Activated T-cell treated with anti-CD3 and anti-CD28 coated beads, Interleukin-2, amount 50 U/mL, for 72 hours (primary cell): ENCODE measurements around the gene LAG3. TPM values are rescaled to one million over a fixed set of nuclear protein-coding genes. Genes with fewer than 3 reads are reported as not detected.
A peak's percentile ranks its signal among the peaks of the same experiment; 100 is the strongest.

Experiments
- ATAC-seq, 2 donors: fragments of 150-1000 bp; cut with Tn5 transposase; replicated peaks in 1 of 2; 2 replicates each; pipeline ENCODE4 v1.10.0; 2021; ENCODE audit warnings: moderate library complexity in 2 of 2, mild to moderate bottlenecking in 1 of 2
- DNase-seq, 2 donors: peaks; one replicate each; pipeline ENCODE4 v3.0.0; 2021 to 2022; ENCODE audit warnings: mixed read lengths in 1 of 2
- H3K27ac Mint-ChIP-seq: one replicate; pipeline ENCODE4 v1.8.0; 2022; ENCODE audit warnings: mild to moderate bottlenecking, moderate library complexity, mixed read lengths
- H3K27me3 Mint-ChIP-seq: one replicate; pipeline ENCODE4 v1.8.0; 2022; ENCODE audit warnings: low read depth, mixed read lengths
- H3K36me3 Mint-ChIP-seq, 2 donors: one replicate each; pipeline ENCODE4 v1.8.0; 2022; ENCODE audit warnings: mixed read lengths in 2 of 2, mild to moderate bottlenecking in 1 of 2; ENCODE audit not compliant: insufficient read depth in 2 of 2
- H3K4me1 Mint-ChIP-seq: one replicate; pipeline ENCODE4 v1.8.0; 2022; ENCODE audit warnings: low read depth, mixed read lengths
- H3K4me3 Mint-ChIP-seq, 2 donors: one replicate each; pipeline ENCODE4 v1.8.0; 2022; ENCODE audit warnings: mild to moderate bottlenecking in 2 of 2, mixed read lengths in 2 of 2, moderate library complexity in 2 of 2
- H3K9me3 Mint-ChIP-seq, 2 donors: one replicate each; pipeline ENCODE4 v1.8.0; 2022; ENCODE audit warnings: mixed read lengths in 2 of 2
- total RNA-seq, 2 donors: library from RNA; stranded (reverse); gene quantifications; one replicate each; pipeline ENCODE4 v1.2.3, GENCODE V29; 2022

Gene LAG3
- total RNA-seq, 2 donors from 2014 or later = 117 to 188 TPM

GRCh38 chr12:6779708-6780432 is 7.5 kb downstream of the LAG3 start:
- H3K36me3 Mint-ChIP-seq = peaks cover 10 to 16% of the 10 kb centered on the region in 2 donors
- peak overlapping the region; percentile 74 to 92 for H3K4me3 Mint-ChIP-seq
- peak overlapping the region; percentile 42 for H3K27ac Mint-ChIP-seq
- ATAC-seq (peak; percentile 22 to 25), DNase-seq (no peak)
- no peaks in the 10 kb centered on the region for H3K27me3 Mint-ChIP-seq
- peaks cover 93% of the 10 kb centered on the region for H3K4me1 Mint-ChIP-seq
- H3K9me3 Mint-ChIP-seq = no peaks in the 10 kb centered on the region

GRCh38 chr12:6780573-6780972 is 8.3 kb downstream of the LAG3 start:
- Mint-ChIP-seq H3K27me3 (no peaks in the 10 kb centered on the region), H3K4me3 (peak overlapping the region; percentile 74 to 78), H3K27ac (peak overlapping the region; percentile 87), H3K9me3 (no peaks in the 10 kb centered on the region), H3K36me3 (peaks cover 6 to 11% of the 10 kb centered on the region in 2 donors), H3K4me1 (peaks cover 93% of the 10 kb centered on the region)
- ATAC-seq (peak; percentile 59), DNase-seq (peak in 1 of 2 donors; percentile 62)

- Mint-ChIP-seq H3K4me3 (peak overlapping the region; percentile 40 to 69), H3K36me3 (peaks cover 0 to 6% of the 10 kb centered on the region in 2 donors), H3K27ac (peak overlapping the region; percentile 34), H3K9me3 (no peaks in the 10 kb centered on the region), H3K4me1 (peaks cover 93% of the 10 kb centered on the region), H3K27me3 (no peaks in the 10 kb centered on the region)
- ATAC-seq (no peak), DNase-seq (no peak)
Measured at GRCh38 chr12:6782119-6782518, 9.8 kb downstream of the LAG3 start.

- DNase-seq (no peak), ATAC-seq (no peak)
- Mint-ChIP-seq H3K4me3 (peak overlapping the region; percentile 30 to 69), H3K27me3 (no peaks in the 10 kb centered on the region), H3K27ac (no peak overlapping the region), H3K9me3 (no peaks in the 10 kb centered on the region), H3K36me3 (peaks cover 0 to 5% of the 10 kb centered on the region in 2 donors), H3K4me1 (peaks cover 89% of the 10 kb centered on the region)
Measured at GRCh38 chr12:6782850-6783566, 10.7 kb downstream of the LAG3 start.

- H3K9me3 Mint-ChIP-seq = no peaks in the 10 kb centered on the region
- no peak for ATAC-seq
- H3K36me3 Mint-ChIP-seq = peaks cover 0 to under 1% of the 10 kb centered on the region in 2 donors
- H3K27me3 Mint-ChIP-seq = no peaks in the 10 kb centered on the region
- H3K27ac Mint-ChIP-seq = no peak overlapping the region
- H3K4me3 Mint-ChIP-seq = peak overlapping the region; percentile 38 to 69
- H3K4me1 Mint-ChIP-seq = peaks cover 89% of the 10 kb centered on the region
- DNase-seq = no peak
Measured at GRCh38 chr12:6783828-6784227, 11.5 kb downstream of the LAG3 start.

GRCh38 chr12:6784296-6784695 is 12.0 kb downstream of the LAG3 start:
- Mint-ChIP-seq H3K36me3 (no peaks in the 10 kb centered on the region), H3K9me3 (no peaks in the 10 kb centered on the region), H3K4me3 (peak overlapping the region; percentile 38 to 69), H3K27me3 (no peaks in the 10 kb centered on the region), H3K27ac (no peak overlapping the region), H3K4me1 (peaks cover 89% of the 10 kb centered on the region)
- DNase-seq (no peak), ATAC-seq (no peak)

- peaks cover 2% of the 10 kb centered on the region in 2 donors for H3K36me3 Mint-ChIP-seq
- no peaks in the 10 kb centered on the region for H3K9me3 Mint-ChIP-seq
- no peaks in the 10 kb centered on the region for H3K27me3 Mint-ChIP-seq
- no peak overlapping the region for H3K4me3 Mint-ChIP-seq
- ATAC-seq (no peak), DNase-seq (no peak)
- peaks cover 89% of the 10 kb centered on the region for H3K4me1 Mint-ChIP-seq
- no peak overlapping the region for H3K27ac Mint-ChIP-seq
Measured at GRCh38 chr12:6784761-6785160, 12.4 kb downstream of the LAG3 start.

GRCh38 chr12:6786416-6787094 is 14.2 kb downstream of the LAG3 start:
- Mint-ChIP-seq H3K9me3 (no peaks in the 10 kb centered on the region), H3K27ac (peak overlapping the region; percentile 94), H3K4me3 (peak overlapping the region; percentile 59 to 90), H3K4me1 (peaks cover 79% of the 10 kb centered on the region), H3K27me3 (no peaks in the 10 kb centered on the region), H3K36me3 (peaks cover 3 to 6% of the 10 kb centered on the region in 2 donors)
- ATAC-seq (peak; percentile 19 to 29), DNase-seq (no peak)

GRCh38 chr12:6787309-6787708 is 15.0 kb downstream of the LAG3 start:
- Mint-ChIP-seq H3K4me3 (peak overlapping the region in 1 of 2 donors; percentile 90), H3K27me3 (no peaks in the 10 kb centered on the region), H3K27ac (peak overlapping the region; percentile 94), H3K9me3 (no peaks in the 10 kb centered on the region), H3K4me1 (peaks cover 81% of the 10 kb centered on the region), H3K36me3 (peaks cover 5 to 6% of the 10 kb centered on the region in 2 donors)
- no peak for ATAC-seq
- DNase-seq = no peak

- Mint-ChIP-seq H3K9me3 (no peaks in the 10 kb centered on the region), H3K4me1 (peaks cover 80% of the 10 kb centered on the region), H3K4me3 (peak within 1 kb of the TSS; percentile 87 to 98), H3K27ac (peak within 1 kb of the TSS; percentile 87), H3K27me3 (no peaks in the 10 kb centered on the region), H3K36me3 (peaks cover 6 to 11% of the 10 kb centered on the region in 2 donors)
- peak; percentile 71 to 75 for ATAC-seq
- peak; percentile 71 to 78 for DNase-seq
Measured at GRCh38 chr12:6788972-6789924, 16.9 kb downstream of the LAG3 start, which contains the start of gene CD4. CD4 (plus strand) TSS chr12:6789528; CDS start chr12:6800139, 10,611 bp downstream.

- H3K9me3 Mint-ChIP-seq = no peaks in the 10 kb centered on the region
- no peaks in the 10 kb centered on the region for H3K27me3 Mint-ChIP-seq
- H3K36me3 Mint-ChIP-seq = peaks cover 8 to 15% of the 10 kb centered on the region in 2 donors
- DNase-seq (no peak), ATAC-seq (peak; percentile 51 to 54)
- H3K4me1 Mint-ChIP-seq = peaks cover 75% of the 10 kb centered on the region
- peak overlapping the region; percentile 87 to 98 for H3K4me3 Mint-ChIP-seq
- peak overlapping the region; percentile 85 for H3K27ac Mint-ChIP-seq
Measured at GRCh38 chr12:6790496-6791150, 18.3 kb downstream of the LAG3 start.
